ENCODE measurements around the gene PLB1.
A peak's percentile ranks its signal among the peaks of the same experiment; 100 is the strongest.

The PLB1 gene

GRCh38 chr2:28591711-28592335 lies 96.0 kb downstream of the PLB1 start:
- DNase-seq (ENCODE audit: low spot score) = no peak

GRCh38 chr2:28592481-28592880 lies 96.6 kb downstream of the PLB1 start:
- no peak for DNase-seq (ENCODE audit: low spot score)

GRCh38 chr2:28593160-28593755 lies 97.4 kb downstream of the PLB1 start:
- DNase-seq (ENCODE audit: low spot score) = no peak

DNA sequence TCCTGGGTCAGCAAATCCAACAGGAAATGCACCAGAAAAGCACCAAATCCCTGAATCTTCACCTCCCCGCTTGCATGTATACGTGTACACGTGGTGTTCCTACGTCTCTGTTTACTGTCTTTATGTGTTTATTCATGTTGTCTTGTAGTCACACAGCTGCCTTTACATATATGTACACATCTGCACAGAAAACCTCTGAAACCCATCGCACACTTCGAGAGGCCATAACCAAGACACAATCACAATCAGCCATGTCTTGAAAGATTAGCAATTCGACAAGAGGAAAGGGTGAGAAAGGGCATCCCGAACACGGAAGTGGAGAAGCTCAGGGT lies 98.1 kb downstream of the PLB1 start:
- DNase-seq (ENCODE audit: low spot score) = no peak

- peak; percentile 71 for DNase-seq (ENCODE audit: low spot score)
Observed at GRCh38 chr2:28594332-28595108, 98.7 kb downstream of the PLB1 start.

- no peak for DNase-seq (ENCODE audit: low spot score)
Observed at GRCh38 chr2:28595323-28595722, 99.5 kb downstream of the PLB1 start.

DNA sequence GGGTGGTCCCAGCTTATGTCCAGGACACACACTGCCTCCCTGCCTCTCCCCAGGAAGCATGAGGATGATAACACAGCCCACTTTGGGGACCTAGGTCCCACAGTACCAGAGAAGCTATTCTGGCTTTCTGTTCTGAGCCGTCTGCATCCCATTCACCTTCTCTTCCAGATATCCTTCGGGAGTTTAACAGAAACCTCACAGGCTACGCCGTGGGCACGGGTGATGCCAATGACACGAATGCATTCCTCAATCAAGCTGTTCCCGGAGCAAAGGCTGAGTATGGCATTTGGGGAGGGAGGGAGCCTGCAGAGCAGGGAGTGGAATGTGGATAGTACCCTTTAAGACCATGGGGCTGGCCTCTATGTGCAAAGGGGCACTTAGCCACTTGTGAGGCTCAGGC lies 102.6 kb downstream of the PLB1 start:
- DNase-seq (ENCODE audit: low spot score) = no peak

- no peak for DNase-seq (ENCODE audit: low spot score)
Observed at GRCh38 chr2:28600181-28600580, 104.3 kb downstream of the PLB1 start.

- no peak for DNase-seq (ENCODE audit: low spot score)
Observed at GRCh38 chr2:28601616-28602015, 105.8 kb downstream of the PLB1 start.

DNA sequence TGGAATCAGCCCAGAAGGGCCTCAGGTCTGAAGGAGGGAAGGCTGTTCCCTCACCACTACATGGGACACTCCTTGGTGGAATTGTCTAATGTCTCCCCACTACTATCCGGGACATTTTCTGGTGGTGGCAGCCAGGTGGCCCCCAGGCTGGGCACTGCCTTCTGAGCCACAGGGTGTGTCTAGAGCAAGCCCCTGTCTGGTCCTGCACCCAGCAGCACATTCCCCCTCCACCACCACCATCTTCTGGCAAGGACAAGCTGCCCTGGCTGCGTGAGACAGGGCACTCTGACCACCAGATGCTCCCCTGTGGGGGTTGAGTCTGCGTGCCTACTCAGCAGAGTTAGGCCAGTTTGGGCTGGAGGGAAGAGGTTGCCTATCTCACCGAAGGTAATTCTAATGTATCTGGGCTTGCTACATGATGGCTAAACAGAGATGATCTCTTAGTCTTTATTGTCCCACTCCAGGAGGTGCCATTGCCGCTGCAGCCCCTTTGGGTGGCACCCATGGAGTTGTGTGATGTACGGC lies 106.3 kb downstream of the PLB1 start:
- DNase-seq (ENCODE audit: low spot score) = no peak

- DNase-seq (ENCODE audit: low spot score) = no peak
Observed at GRCh38 chr2:28602751-28603639, 107.1 kb downstream of the PLB1 start.

DNA sequence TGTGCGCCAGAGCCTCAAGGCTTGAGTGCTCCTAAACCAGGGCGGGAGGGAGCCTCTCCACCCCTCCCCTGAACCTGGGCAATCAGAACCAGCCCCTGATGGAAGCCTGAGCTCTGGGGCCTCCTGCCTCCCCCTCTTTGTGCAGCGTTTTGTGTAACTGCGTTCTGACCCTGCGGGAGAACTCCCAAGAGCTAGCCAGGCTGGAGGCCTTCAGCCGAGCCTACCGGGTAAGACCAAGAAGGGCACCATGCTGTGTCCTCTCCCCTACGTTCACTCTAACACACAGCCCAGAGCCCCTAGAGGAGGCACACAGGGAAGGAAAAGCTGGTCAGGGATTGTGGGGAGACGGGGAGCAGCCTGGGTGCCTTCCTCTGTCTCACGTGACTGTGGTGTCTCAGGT lies 108.0 kb downstream of the PLB1 start:
- no peak for DNase-seq (ENCODE audit: low spot score)

GRCh38 chr2:28604284-28604843 lies 108.5 kb downstream of the PLB1 start:
- no peak for DNase-seq (ENCODE audit: low spot score)

DNA sequence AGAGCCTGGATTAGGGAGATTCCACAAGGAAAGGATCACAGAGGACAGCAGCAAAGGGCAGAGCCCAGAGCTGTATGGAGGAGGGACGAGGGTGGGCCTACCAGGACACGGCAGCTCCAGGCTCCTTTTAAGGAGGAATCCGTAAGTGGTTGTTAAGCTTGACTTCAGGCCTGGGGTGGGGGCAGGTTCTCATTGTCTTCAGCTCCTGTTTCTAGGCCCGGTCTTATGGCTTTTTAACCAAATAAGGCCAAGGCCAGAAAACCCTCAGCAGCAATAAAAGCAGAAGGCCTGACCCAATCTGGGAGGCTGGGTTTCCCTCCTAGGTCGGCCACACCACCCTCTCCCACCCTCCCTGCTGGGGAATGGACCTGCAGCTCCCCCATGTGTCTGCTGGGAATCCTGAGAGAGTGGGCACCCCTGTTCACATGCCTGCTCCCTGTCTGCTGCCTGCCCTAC lies 111.2 kb downstream of the PLB1 start:
- no peak for DNase-seq (ENCODE audit: low spot score)

- DNase-seq (ENCODE audit: low spot score) = no peak
Observed at GRCh38 chr2:28607730-28608499, 112.1 kb downstream of the PLB1 start.

DNA sequence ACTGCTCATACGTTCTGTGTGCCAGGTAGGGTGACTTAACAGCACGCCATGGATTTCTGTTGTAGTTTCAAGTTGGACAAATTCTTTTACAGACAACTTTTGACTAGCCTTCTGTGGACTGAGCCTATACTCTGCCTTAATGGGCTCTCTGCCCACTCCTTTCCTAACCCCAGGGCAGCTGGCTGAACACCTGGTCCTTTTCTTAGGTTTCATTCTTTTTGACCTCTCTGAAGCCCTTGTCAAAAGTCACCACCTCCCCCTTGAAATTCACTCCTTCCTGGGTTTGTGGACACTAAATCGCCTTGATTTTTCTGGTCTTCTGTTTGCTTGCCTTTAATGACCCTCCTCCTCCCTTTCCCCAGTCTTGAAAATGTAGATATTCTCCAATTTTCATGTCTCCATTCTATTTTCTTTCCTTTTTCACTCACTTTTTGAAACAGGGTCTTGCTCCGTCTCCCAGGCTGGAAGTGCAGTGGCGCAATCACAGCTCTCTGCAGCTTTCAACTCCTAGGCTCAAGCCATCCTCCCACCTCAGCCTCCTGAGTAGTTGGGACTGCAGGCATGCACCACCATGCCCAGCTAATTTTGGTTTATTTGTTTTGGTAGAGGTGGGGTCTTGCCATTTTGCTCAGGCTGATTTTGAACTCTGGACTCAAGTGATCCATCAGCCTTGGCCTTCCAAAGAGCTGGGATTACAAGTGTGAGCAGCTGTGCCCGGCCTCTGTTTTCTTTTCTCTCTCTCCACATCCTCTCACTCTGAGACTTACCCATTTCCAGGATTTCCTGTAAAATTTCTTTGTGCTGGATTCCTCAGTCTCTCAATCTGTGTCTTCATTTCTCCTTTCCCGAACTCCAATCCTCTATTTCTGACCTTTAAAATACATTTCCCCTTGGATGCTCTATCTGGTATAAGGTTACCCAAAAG lies 112.9 kb downstream of the PLB1 start:
- DNase-seq (ENCODE audit: low spot score) = no peak

DNA sequence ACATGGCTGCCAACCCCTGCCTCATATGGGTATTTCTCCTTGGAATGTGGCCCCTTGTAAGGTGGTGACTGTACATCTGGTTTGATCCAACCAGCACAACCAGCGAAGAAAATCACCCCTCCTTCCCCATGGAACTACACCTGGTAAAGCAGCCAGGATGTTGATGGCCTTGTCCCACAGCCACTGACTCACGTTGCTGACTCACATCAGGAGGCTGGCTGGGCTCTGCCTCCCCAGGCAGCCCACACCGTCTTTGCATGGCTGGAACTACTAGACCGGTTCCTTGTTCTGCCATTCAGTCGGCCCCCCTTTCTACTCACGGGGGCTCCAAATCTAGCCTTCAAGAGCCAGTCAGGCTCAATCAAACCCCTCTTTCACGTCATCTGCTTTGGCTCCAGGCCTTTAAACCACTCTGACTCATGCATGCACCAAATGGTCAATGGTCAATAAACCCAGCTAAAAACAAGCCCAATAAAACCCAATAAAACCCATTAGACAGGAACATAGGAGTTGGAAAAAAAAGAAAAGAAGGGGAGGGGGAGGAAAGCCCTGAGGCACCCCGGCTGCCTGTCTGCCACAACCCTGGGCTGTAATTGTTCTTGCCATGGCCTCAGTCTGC lies 114.8 kb downstream of the PLB1 start:
- peak; percentile 86 for DNase-seq (ENCODE audit: low spot score)

DNA sequence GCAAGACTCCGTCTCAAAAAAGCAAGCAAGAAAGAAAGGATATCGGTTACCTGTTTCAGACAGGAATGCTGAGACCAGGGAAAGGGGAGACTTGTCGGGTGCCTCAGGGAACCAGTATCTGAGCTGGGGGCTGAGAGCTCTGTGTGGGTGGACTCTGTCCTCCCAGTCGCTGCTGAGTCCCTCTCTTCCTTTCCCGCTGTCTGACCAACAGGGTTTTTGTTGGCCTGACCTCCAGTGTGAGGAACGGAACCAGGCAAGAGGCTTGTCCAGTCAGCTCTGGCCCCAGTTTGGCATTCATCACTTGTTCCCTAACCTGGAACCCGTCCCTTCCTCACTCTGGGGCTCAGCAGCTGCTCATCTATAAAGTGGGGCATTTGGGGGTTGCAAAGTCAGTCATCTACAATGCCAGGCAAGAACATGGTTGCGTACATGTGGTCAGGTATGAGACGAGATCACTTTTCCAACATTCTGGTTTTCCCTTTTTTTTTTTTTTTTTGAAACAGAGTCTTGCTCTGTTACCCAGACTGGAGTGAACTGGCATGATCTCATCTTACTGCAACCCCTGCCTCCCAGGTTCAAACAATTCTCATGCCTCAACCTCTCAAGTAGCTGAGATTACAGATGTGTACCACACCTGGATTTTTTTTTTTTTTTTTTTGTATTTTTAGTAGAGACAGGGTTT lies 116.4 kb downstream of the PLB1 start:
- no peak for DNase-seq (ENCODE audit: low spot score)

DNA sequence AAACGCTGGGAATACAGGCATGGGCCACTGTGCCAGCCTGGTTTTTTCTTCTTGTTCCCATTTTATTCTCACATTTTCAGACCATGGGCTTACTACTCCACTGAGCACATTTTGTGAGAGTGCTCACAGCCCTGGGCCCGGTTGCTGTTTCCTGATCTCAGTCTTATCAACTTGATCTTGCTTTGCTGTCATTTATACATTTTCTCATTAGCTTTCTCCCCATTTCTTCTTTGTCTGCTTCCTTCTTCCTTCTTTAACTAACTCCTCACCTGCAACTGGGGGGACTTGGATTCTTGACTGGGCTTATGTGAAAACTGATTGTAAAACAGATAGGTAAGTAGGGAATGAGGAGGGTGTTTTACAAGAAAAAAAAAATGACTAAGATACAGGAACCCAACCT lies 117.3 kb downstream of the PLB1 start:
- no peak for DNase-seq (ENCODE audit: low spot score)

Data from hepatic stellate cell (primary cell).